Tibial nerve (tissue), 3 donors: ENCODE data around the gene DLGAP1.

Experiments used
- CTCF ChIP-seq, 5 experiments: fragments of 200-600 bp in 3 of 5; fragments of 450-650 bp in 2 of 5; sonication (generic) in 3 of 5; IDR thresholded peaks; one replicate each; pipeline ENCODE4 v1.5.1; 2016 to 2019; ENCODE audit warnings: antibody characterized with exemption in 5 of 5, mild to moderate bottlenecking in 3 of 5, moderate library complexity in 2 of 5
- POLR2A ChIP-seq, 2 donors: fragments of 450-650 bp; IDR thresholded peaks; one replicate each; pipeline ENCODE4 v1.6.1; 2017; ENCODE audit warnings: antibody characterized with exemption in 2 of 2, mild to moderate bottlenecking in 2 of 2, moderate library complexity in 2 of 2

GRCh38 chr18:4318311-4318710 lies 136.8 kb downstream of the DLGAP1 start:
- no peak for TF ChIP-seq CTCF (IDR thresholded peaks at IDR 0.05)
- no peak for TF ChIP-seq POLR2A (IDR thresholded peaks at IDR 0.05)
